ENCODE data around the gene BBC3. TPM values are rescaled to one million over a fixed set of nuclear protein-coding genes. Genes with fewer than 3 reads are reported as not detected.

BBC3 gene
- polyA plus RNA-seq, 1 donor (not counting 4 experiments of a cell fraction or from before 2014, with no cell fraction given), result 1.1 TPM

DNA sequence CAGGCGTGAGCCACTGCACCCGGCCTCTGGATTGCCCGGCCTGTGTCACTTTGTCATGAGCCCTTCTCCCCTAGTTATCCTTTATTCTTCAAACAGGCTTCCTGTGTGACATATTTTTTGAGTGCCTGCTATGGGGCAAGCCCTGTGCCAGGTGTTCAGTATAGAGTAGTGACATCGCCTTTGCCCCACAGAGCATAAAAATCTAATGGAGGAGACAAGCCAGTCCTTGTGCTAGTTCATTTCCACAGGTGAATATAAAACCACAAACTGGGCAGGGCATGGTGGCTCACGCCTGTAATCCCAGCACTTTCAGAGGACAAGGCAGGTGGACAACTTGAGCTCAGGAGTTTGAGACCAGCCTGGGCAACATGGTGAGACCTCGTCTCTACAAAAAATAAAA, 43.2 kb downstream of the BBC3 start:
- dilution Hi-C loops (cut with MboI; ENCODE audit: extremely low pct_ligation_motif_present, low sequenced_read_pairs), result no loop called here
- H3K36me3 ChIP-seq (ENCODE audit: control insufficient read depth in 2 of 2, extremely low read depth in 1 of 2, insufficient read depth in 2 of 2, low read length in 2 of 2), result peaks cover 0 to 18% of the 10 kb centered on the region in 2 experiments
- H2AFZ ChIP-seq (ENCODE audit: control insufficient read depth, low read length), result no peak overlapping the region
- no peak overlapping the region for H3K9ac ChIP-seq (ENCODE audit: control insufficient read depth, extremely low read depth, insufficient read depth, low read length)
- peaks cover 2% of the 10 kb centered on the region for H3K79me2 ChIP-seq (ENCODE audit: control insufficient read depth, insufficient read depth, low read length)
- peaks cover 2% of the 10 kb centered on the region for H3K9me1 ChIP-seq (ENCODE audit: control insufficient read depth, extremely low read depth, insufficient read depth, low read length)
- no peak overlapping the region for H3K4me2 ChIP-seq (ENCODE audit: control insufficient read depth, extremely low read depth, insufficient read depth, low read depth, low read length)
- no peak for FAIRE-seq
- H3K4me3 ChIP-seq (ENCODE audit: control insufficient read depth in 2 of 3, extremely low read depth in 1 of 3, insufficient read depth in 2 of 3, low read depth in 1 of 3, low read length in 3 of 3), result no peak overlapping the region
- TF ChIP-seq, protein P1, sequence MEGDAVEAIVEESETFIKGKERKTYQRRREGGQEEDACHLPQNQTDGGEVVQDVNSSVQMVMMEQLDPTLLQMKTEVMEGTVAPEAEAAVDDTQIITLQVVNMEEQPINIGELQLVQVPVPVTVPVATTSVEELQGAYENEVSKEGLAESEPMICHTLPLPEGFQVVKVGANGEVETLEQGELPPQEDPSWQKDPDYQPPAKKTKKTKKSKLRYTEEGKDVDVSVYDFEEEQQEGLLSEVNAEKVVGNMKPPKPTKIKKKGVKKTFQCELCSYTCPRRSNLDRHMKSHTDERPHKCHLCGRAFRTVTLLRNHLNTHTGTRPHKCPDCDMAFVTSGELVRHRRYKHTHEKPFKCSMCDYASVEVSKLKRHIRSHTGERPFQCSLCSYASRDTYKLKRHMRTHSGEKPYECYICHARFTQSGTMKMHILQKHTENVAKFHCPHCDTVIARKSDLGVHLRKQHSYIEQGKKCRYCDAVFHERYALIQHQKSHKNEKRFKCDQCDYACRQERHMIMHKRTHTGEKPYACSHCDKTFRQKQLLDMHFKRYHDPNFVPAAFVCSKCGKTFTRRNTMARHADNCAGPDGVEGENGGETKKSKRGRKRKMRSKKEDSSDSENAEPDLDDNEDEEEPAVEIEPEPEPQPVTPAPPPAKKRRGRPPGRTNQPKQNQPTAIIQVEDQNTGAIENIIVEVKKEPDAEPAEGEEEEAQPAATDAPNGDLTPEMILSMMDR (optimal IDR thresholded peaks at IDR 0.05 in 1 of 3, IDR thresholded peaks at IDR 0.05 in 1 of 3, conservative IDR thresholded peaks at IDR 0.05 in 1 of 3; ENCODE audit: extremely low read depth in 1 of 3, insufficient read depth in 2 of 3, low read length in 3 of 3), result no peak
- no peak for TF ChIP-seq EZH2 (IDR thresholded peaks at IDR 0.05; ENCODE audit: low read length)
- H3K27me3 ChIP-seq (ENCODE audit: control insufficient read depth, extremely low read depth, insufficient read depth, low read length), result no peaks in the 10 kb centered on the region
- no peaks in the 10 kb centered on the region for H4K20me1 ChIP-seq (ENCODE audit: control insufficient read depth, extremely low read depth, insufficient read depth, low read length)
- no peaks in the 10 kb centered on the region for H3K9me3 ChIP-seq (ENCODE audit: control insufficient read depth, low read depth, low read length)
- no peak for DNase-seq (ENCODE audit: low read depth, low spot score)
- peaks cover 8% of the 10 kb centered on the region for H3K4me1 ChIP-seq (ENCODE audit: control insufficient read depth, extremely low read depth, insufficient read depth, low read length)
- no peak overlapping the region for H3K27ac ChIP-seq (ENCODE audit: control insufficient read depth, insufficient read depth, low read length)

DNA sequence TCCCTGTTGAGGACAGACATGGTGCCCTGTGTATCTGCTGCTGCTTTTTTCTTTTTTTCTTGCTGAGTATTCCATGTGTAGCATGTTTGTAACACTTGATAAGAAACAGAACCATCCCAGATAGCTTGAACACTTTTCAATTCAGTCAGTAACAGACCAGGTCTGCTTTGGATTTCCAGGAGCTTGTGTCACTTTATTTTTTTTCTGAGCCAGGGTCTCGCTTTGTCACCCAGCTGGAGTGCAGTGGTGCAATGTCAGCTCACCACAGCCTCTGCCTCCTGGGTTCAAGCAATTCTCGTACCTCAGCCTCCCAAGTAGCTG, 43.7 kb downstream of the BBC3 start:
- Histone ChIP-seq H3K27me3 (ENCODE audit: control insufficient read depth, extremely low read depth, insufficient read depth, low read length) (no peaks in the 10 kb centered on the region), H2AFZ (ENCODE audit: control insufficient read depth, low read length) (no peak overlapping the region), H3K4me3 (ENCODE audit: control insufficient read depth in 2 of 3, extremely low read depth in 1 of 3, insufficient read depth in 2 of 3, low read depth in 1 of 3, low read length in 3 of 3) (no peak overlapping the region), H3K4me1 (ENCODE audit: control insufficient read depth, extremely low read depth, insufficient read depth, low read length) (peaks cover 8% of the 10 kb centered on the region), H3K79me2 (ENCODE audit: control insufficient read depth, insufficient read depth, low read length) (peaks cover 2% of the 10 kb centered on the region), H3K9me3 (ENCODE audit: control insufficient read depth, low read depth, low read length) (no peaks in the 10 kb centered on the region), H3K27ac (ENCODE audit: control insufficient read depth, insufficient read depth, low read length) (no peak overlapping the region), H3K9ac (ENCODE audit: control insufficient read depth, extremely low read depth, insufficient read depth, low read length) (no peak overlapping the region), H4K20me1 (ENCODE audit: control insufficient read depth, extremely low read depth, insufficient read depth, low read length) (no peaks in the 10 kb centered on the region), H3K4me2 (ENCODE audit: control insufficient read depth, extremely low read depth, insufficient read depth, low read depth, low read length) (no peak overlapping the region), H3K36me3 (ENCODE audit: control insufficient read depth in 2 of 2, extremely low read depth in 1 of 2, insufficient read depth in 2 of 2, low read length in 2 of 2) (peaks cover 0 to 18% of the 10 kb centered on the region in 2 experiments), H3K9me1 (ENCODE audit: control insufficient read depth, extremely low read depth, insufficient read depth, low read length) (peaks cover 2% of the 10 kb centered on the region)
- dilution Hi-C loops (cut with MboI; ENCODE audit: extremely low pct_ligation_motif_present, low sequenced_read_pairs), result no loop called here
- DNase-seq (ENCODE audit: low read depth, low spot score) (no peak), FAIRE-seq (no peak)
- TF ChIP-seq EZH2 (IDR thresholded peaks at IDR 0.05; ENCODE audit: low read length), result no peak
- TF ChIP-seq, protein P1 (optimal IDR thresholded peaks at IDR 0.05 in 1 of 3, IDR thresholded peaks at IDR 0.05 in 1 of 3, conservative IDR thresholded peaks at IDR 0.05 in 1 of 3; ENCODE audit: extremely low read depth in 1 of 3, insufficient read depth in 2 of 3, low read length in 3 of 3), result no peak
